ENCODE data around the gene BCL2L13. TPM values are rescaled to one million over a fixed set of nuclear protein-coding genes. Genes with fewer than 3 reads are reported as not detected.

BCL2L13 gene
- total and polyA plus RNA-seq, 7 donors, result 67.0 to 201 (median 128) TPM

DNA sequence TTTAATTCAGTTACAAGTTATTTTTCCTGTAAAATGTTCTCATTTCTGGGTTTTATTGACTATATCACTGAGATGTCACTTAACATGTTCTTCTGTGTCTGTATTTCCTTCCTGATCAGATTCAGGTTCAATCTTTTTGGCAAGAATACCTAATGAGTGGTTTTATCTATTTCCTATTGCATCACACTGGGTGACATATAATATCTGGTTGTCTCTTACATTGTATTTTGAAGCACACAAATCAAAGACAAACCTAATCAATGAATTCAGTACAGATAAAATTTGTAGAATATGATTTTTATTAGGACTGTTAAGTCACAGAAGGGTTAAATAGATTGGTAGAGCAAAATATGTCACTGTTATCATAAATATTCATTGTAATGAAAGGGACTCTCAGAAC is 60.4 kb downstream of the BCL2L13 start:
- intact Hi-C loops (cut with DNase I), result no loop called here
- Histone ChIP-seq H3K27ac (no peak overlapping the region), H3K36me3 (ENCODE audit: insufficient read depth in 1 of 2, low read depth in 1 of 2) (peaks cover 0 to 50% of the 10 kb centered on the region in 2 donors), H3K9me3 (no peaks in the 10 kb centered on the region), H3K4me3 (no peak overlapping the region), H3K27me3 (ENCODE audit: insufficient read depth in 3 of 3, low read length in 2 of 3) (no peaks in the 10 kb centered on the region), H3K4me1 (no peaks in the 10 kb centered on the region)
- ATAC-seq (no peak), DNase-seq (no peak)
- TF ChIP-seq, protein P1, sequence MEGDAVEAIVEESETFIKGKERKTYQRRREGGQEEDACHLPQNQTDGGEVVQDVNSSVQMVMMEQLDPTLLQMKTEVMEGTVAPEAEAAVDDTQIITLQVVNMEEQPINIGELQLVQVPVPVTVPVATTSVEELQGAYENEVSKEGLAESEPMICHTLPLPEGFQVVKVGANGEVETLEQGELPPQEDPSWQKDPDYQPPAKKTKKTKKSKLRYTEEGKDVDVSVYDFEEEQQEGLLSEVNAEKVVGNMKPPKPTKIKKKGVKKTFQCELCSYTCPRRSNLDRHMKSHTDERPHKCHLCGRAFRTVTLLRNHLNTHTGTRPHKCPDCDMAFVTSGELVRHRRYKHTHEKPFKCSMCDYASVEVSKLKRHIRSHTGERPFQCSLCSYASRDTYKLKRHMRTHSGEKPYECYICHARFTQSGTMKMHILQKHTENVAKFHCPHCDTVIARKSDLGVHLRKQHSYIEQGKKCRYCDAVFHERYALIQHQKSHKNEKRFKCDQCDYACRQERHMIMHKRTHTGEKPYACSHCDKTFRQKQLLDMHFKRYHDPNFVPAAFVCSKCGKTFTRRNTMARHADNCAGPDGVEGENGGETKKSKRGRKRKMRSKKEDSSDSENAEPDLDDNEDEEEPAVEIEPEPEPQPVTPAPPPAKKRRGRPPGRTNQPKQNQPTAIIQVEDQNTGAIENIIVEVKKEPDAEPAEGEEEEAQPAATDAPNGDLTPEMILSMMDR (IDR thresholded peaks at IDR 0.05), result no peak

DNA sequence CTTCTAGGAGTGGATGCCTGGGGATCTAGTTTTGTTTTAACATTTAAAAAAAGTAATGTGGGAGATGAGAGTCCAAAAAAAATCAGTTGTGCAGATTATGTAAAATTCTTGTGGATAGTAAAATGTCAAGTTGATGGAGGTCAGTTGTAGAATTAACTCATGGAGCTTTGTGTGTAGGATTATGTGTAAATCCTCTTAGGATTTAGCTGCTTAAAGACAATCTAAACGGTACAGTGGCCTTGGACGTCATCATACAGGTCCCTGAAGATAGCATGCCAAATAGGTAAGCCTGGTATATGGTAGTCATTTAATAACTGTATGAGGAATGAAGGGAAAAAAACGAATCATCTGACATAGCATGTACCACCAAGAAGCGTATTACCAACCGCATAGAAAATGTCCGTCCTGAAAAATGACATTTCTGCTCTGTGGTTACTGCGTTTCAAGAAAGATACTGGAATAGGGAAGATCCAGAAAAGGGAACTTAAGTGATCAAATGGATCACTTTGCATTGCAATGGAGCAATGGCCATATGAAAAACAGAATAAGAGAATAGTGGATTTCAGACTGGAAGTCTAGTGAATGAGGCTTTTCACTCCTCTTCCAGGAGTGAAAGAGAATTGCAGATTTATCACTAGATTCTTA is 61.3 kb downstream of the BCL2L13 start:
- H3K4me3 ChIP-seq, result no peak overlapping the region
- no peak overlapping the region for H3K27ac ChIP-seq
- no peak for DNase-seq
- 81 to 83% (median 82%) methylated on average over 7 of the region's 7 CpGs for WGBS, 3 donors
- no peaks in the 10 kb centered on the region for H3K4me1 ChIP-seq
- no peak for ATAC-seq
- H3K36me3 ChIP-seq (ENCODE audit: insufficient read depth in 1 of 2, low read depth in 1 of 2), result peaks cover 0 to 52% of the 10 kb centered on the region in 2 donors
- H3K9me3 ChIP-seq, result no peaks in the 10 kb centered on the region
- no peaks in the 10 kb centered on the region for H3K27me3 ChIP-seq (ENCODE audit: insufficient read depth in 3 of 3, low read length in 2 of 3)
- TF ChIP-seq, protein P1 (IDR thresholded peaks at IDR 0.05), result no peak
- intact Hi-C loops (cut with DNase I), result no loop called here

DNA sequence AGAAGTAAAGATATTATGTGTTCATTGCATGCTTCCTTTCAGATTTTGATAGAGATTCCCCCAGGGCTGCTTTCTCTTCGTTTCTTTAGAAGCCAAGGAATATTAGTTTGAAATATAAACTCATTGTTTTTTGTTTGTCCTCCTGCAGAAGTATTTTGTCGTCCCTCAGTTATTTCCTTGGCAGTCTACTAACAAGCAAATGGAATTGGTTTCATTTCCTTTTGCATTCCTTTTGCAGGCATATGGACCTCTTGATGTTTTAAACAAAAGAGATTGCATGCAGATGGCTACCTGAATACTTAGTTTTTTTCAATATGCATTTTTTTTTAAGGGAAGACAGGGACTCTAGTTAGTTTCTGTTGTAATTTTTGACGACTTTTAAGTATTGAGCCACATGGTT is 62.2 kb downstream of the BCL2L13 start:
- no peak overlapping the region for H3K4me3 ChIP-seq
- ATAC-seq (no peak), DNase-seq (no peak)
- peaks cover 0 to 52% of the 10 kb centered on the region in 2 donors for H3K36me3 ChIP-seq (ENCODE audit: insufficient read depth in 1 of 2, low read depth in 1 of 2)
- WGBS, 3 donors, result 22 to 28% (median 23%) methylated on average over 3 of the region's 3 CpGs
- H3K4me1 ChIP-seq, result no peaks in the 10 kb centered on the region
- TF ChIP-seq, protein P1 (IDR thresholded peaks at IDR 0.05), result no peak
- intact Hi-C loops (cut with DNase I), result no loop called here
- H3K27me3 ChIP-seq (ENCODE audit: insufficient read depth in 3 of 3, low read length in 2 of 3), result no peaks in the 10 kb centered on the region
- H3K27ac ChIP-seq, result no peak overlapping the region
- H3K9me3 ChIP-seq, result no peaks in the 10 kb centered on the region

DNA sequence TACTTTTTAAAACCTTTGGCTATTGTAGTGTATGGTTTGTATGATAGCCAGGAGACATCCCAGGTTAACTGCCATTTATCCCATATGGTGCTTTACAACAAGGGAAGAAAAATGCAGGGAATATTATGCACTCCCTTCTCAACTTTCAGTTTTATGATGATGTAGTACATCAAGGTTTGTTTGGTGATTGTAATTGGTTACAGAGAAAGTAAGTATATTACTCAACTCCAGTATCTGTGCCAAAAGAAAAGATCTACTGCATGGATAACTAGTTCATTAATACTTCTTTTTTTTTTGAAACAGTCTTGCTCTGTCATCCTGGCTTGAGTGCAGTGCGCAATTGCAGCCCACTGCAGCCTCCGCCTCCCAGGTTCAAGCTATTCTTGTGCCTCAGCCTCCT is 65.3 kb downstream of the BCL2L13 start:
- Histone ChIP-seq H3K4me1 (peaks cover 3% of the 10 kb centered on the region), H3K27ac (no peak overlapping the region), H3K4me3 (no peak overlapping the region), H3K9me3 (no peaks in the 10 kb centered on the region), H3K27me3 (ENCODE audit: insufficient read depth in 3 of 3, low read length in 2 of 3) (no peaks in the 10 kb centered on the region), H3K36me3 (ENCODE audit: insufficient read depth in 1 of 2, low read depth in 1 of 2) (peaks cover 0 to 70% of the 10 kb centered on the region in 2 donors)
- intact Hi-C loops (cut with DNase I), result no loop called here
- ATAC-seq (no peak), DNase-seq (no peak)
- TF ChIP-seq, protein P1 (IDR thresholded peaks at IDR 0.05), result no peak
- 97 to 100% (median 100%) methylated on average over 2 of the region's 2 CpGs for WGBS, 3 donors

DNA sequence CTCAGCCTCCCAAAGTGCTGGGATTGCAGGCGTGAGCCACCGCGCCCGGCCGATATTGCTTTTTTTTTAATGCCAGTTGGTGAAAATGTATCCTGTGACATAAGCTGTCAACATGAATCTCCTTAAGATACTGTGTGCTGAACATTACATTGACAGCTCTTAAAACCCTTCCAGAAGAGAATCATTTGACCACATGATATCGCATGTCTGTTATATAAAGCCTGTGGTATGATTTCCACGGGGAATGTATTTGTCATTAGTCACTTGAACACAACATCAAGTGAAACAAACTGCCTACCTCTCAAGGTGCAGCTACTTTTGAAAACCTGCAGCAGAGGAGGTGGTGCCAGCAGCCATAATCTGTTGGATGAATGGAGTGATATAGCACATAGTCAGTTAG is 67.0 kb downstream of the BCL2L13 start:
- DNase-seq, result no peak
- H3K36me3 ChIP-seq (ENCODE audit: insufficient read depth in 1 of 2, low read depth in 1 of 2), result peaks cover 0 to 67% of the 10 kb centered on the region in 2 donors
- 87 to 89% (median 88%) methylated on average over 7 of the region's 7 CpGs for WGBS, 3 donors
- no peak overlapping the region for H3K4me3 ChIP-seq
- ATAC-seq, result peak in 3 of 4 donors; percentile 8 to 79 (median 46)
- no peaks in the 10 kb centered on the region for H3K9me3 ChIP-seq
- no peak overlapping the region for H3K27ac ChIP-seq
- intact Hi-C loops (cut with DNase I), result no loop called here
- peaks cover 3% of the 10 kb centered on the region for H3K4me1 ChIP-seq
- H3K27me3 ChIP-seq (ENCODE audit: insufficient read depth in 3 of 3, low read length in 2 of 3), result no peaks in the 10 kb centered on the region
- TF ChIP-seq, protein P1 (IDR thresholded peaks at IDR 0.05), result no peak
